ENCODE data around the gene FAF1.
"Not testable (repeated sequence)": the region's sequence is repeated elsewhere in the genome, so short reads cannot be mapped to it uniquely, and the experiment has no call there.

FAF1 gene

DNA sequence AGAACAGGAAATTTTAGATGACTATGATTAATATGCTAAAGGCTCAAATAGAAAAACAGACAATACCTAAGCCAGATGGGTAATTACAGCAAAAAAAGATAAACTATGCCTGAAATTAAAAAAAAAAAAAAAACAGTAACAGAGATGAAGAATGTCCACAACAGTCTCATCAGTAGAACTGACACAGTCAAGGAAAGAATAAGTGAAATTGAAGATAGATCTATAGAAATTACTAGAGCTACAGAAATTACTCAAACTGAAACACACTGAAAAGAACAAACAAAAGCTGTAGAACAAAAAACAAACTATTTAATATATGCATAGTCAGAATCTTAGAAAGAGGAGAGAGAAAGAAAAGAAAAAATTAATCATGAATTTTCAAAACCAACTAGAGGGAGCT, 112.8 kb downstream of the FAF1 start:
- DNase-seq (ENCODE audit: low spot score), result no peak

DNA sequence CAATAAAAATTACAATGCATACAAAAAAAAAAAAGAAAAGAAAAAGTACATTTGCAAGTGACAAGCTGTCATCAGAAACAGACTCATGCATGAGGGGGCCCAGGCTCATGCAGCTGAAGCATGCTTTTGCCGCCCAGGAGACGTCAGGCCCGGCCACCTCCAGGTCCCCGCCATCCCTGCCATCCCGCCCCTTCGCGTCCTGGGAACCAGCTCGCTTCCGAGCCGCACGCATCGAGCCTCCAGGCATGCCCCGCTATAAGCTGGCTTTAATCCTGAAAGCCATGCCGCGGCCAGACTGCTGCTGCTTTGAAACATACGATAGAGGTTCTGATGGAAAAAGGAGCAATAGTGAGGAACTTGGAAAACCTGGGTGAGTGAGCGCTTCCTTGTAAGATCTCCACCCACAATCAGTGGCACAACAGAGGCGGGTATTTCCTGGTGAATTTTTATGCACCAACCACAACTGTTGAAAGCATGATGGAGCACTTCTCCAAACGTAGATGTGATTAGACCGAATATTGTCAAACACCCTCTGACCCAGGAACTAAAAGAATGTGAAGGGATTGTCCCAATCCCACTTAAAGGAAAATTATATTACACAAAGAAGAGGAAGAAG, 113.7 kb downstream of the FAF1 start:
- DNase-seq (ENCODE audit: low spot score), result no peak

DNA sequence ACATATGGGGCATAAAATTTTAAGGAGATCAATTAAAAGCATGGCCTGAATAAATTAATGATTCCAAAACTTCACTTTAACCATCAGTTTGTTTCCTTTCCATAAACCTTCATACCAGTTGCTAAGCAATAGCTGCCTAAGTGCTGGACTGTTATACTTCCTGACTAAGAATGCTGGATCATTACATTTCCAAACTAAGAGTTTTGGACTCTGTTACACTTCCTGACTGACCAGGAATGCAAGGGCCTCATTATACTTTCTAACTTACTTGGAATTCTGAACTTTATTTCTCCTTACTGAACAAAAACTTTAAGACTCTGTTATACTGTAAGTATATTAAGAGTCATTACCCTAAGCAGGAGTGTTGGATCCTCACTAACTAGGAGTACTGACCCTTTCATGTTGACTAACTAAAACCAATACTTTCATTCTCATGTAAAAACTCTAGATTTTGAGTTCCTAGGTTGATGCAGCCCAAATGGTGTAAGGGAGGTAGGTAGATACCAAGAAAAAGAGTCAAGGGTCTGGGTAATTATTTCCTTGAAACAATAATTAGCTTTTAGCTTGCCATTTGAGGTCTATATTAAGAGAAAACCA, 118.2 kb downstream of the FAF1 start:
- DNase-seq (ENCODE audit: low spot score), result no peak

DNA sequence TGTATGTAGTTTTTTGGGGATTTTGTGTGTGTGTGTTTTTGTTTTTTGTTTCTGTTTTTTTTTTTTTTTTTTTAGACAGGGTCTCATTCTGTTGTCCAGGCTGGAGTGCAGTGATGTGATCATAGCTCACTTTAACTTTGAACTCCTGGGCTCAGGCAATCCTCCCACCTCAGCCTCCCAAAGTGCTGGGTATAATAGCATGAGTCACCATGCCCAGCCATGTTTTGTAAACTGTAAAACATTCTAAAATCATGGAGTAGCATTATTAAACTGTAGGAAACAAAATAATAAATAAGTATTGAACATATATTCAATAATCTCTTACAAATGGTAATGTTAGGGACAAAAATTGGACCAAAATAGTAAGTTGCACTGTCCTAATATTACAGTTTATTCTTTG, 124.0 kb downstream of the FAF1 start:
- DNase-seq (ENCODE audit: low spot score), result no peak

DNA sequence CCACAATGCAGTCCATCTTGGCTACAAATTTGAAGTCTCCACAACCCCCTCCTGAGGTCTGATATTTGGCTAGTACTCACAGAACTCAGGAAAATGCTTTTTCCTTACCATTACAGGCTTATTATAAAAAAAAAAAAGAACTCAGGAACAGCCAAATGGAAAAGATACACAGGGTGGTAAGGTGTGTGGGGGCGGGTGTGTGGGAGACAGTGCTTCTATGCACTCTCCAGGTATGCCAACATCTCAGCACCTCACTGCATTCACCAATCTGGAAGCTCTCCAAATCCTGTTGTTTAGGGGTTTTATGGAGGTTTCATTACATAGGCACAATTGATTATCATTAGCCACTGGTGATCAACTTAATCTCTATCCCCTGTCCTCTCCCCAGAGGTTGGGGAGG, 126.9 kb downstream of the FAF1 start:
- DNase-seq (ENCODE audit: low spot score), result no peak

DNA sequence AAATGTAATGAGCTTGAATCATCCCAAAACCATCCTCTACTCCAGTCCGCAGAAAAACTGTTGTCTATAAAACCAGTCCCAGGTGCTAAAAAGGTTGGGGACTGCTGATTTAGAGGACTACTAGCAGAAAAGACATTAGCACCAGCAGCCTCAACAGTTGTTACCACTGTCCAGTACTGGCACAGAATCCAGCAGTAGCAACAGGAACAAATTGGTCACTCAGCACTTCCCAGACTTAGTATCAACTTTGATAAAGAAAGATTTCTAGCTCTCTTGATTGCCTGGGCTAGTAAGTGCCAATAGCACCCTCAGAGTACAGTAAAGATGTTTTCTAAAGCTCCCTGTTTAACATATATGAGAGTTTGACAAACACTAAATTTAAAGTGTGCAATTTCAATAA, 127.9 kb downstream of the FAF1 start:
- no peak for DNase-seq (ENCODE audit: low spot score)

DNA sequence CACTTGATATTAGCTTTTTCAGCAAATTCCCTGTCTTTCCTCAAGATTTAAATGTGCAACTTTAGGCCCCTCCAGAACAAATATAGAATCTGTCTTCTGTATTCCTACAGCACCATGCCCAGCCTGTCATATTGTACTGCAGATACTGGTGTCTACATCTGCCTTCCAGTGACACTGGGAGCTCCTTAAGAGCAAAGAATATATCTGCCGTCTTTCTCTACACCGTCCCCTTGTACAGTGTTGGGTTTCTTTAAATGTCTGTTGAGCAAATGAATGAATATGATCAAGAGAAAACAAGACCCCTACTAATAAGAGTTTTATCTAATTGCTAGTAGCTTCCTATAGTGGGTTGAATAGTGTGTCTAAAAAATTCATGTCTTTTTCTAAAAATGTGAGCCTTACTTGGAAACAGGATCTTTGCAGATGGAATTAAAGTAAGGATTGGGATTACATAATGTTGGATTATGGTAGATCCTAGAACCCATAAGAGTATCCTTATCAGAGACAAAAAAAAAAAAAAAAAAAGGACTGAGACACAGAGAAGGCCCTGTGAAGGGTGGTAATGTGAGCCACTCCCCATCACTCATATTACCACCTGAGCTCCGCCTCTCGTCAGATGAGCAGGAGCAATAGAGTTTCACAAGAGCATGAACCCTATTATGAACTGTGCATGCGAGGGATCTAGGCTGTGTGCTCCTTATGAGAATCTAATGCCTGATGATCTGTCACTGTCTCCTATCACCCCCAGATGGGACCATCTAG, 128.6 kb downstream of the FAF1 start:
- DNase-seq (ENCODE audit: low spot score), result no peak

DNA sequence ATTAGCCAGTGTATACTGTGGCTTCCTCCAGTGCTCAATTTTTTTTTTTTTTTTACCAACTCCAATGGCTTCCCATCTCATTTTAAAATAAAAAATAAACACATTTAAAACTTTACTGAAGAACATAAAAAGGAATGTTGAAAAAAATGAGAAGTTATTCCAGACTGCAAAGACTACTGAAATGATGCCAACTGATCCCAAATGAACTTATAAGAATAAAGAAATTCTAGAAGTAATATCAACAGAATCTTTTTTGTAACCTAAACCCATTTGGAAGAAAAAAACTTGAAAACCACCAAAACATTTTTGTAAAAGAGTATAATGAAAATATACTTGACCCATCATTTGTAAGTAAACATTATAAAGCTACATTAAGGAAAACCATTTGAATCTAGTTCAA, 129.4 kb downstream of the FAF1 start:
- DNase-seq (ENCODE audit: low spot score), result no peak

DNA sequence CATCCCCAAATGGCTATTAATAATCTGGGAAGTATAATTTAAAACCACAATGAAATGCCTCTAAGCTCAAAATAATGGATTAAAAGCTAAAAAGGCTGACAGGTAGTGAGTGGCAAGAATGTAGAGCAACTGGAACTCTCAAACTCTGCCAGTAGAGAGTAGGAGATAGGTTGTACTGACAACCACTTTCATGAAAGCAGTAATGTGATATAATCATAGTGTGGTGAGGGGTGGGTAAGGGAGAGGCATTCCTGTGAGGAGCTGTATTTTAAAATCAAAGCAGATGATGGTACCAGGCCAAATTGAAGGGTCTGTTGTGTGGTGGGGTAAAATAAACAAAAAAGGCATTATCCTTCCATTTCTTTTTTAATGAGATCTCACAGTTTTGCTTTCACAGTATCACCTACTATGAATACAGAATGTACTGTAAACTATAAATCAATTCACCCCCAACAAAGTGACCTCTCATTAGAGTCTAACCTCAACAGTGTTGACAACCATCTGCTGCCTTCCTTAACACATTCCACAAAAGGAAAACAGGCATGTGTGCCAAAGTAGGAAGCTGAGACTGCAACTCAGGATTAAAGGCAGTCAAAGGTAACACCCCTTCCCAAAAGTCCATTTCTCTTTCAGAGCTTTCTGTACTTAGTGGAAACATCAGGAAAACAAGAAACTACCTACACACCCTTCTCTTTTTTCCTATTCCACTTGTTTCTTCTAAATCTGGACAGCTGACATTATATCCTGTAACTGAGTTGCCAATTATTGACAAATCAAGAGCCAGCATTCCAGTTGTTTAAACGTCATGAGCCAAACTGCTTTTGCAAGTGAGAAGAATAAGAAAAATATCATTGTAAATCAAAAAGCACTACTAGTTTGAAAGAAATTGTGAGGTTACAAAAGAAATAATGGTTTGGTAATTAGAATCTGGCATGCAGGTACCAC, 130.8 kb downstream of the FAF1 start:
- DNase-seq (ENCODE audit: low spot score), result no peak

DNA sequence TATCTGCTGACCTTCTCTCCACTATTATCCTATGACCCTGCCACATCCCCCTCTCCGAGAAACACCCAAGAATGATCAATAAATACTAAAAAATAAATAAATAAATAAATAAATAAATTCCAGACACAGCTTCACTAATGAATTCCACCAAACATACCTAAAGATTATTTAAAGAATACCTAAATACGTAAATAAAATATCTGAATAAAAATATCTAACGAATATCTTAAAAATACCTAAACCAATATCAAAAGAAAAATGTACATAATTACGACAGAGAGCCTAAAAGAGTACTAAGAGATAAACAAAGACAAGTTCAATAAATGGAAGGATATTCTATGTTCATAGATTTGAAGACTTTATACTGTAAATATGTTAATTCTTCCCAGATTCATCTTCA, 132.5 kb downstream of the FAF1 start:
- no peak for DNase-seq (ENCODE audit: low spot score)

DNA sequence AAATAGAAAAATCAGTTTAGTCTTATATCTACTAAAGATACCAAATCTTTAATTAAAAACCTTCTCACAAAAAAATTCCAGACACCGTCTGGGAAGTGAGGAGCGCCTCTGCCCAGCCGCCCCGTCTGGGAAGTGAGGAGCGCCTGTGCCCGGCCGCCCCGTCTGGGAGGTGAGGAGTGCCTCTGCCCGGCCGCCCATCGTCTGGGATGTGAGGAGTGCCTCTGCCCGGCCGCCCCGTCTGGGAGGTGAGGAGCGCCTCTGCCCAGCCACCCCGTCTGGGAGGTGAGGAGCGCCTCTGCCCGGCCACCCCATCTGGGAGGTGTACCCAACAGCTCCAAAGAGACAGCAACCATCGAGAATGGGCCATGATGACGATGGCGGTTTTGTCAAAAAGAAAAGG, 133.3 kb downstream of the FAF1 start:
- not testable (repeated sequence) for DNase-seq (ENCODE audit: low spot score)

DNA sequence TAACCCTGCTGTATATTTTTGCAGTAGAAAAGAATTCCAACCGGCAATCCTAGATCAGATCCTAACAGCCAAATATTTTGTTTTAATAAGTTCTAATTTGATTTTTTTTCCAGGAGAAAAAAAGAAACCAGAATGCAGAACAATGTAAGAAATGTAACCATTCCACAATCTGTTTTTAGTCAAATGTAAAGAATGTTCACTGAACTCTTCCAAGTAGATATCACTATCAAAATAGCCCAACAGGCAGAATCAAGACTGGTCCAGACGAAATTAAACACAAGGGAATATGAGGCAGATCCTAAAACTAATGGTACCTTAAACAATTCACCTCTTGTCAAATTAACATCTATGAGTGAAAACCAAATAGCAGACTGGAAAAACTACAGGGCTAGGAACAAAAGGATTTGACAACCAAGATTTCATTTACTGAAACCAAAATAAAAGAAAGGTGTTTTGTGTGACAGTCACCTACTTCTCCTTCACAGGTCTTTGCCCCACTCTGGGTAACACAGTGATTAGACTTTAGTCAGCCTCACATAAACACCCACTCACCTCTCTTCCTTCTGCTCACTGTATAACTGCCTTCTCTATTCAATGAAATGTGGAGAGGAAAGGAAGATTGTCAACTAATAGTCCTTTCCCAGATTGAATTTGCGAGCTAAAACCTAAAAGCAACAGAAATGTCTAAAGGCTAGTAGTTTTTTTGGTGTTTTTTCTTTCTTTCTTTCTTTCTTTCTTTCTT, 137.9 kb downstream of the FAF1 start:
- no peak for DNase-seq (ENCODE audit: low spot score)

DNA sequence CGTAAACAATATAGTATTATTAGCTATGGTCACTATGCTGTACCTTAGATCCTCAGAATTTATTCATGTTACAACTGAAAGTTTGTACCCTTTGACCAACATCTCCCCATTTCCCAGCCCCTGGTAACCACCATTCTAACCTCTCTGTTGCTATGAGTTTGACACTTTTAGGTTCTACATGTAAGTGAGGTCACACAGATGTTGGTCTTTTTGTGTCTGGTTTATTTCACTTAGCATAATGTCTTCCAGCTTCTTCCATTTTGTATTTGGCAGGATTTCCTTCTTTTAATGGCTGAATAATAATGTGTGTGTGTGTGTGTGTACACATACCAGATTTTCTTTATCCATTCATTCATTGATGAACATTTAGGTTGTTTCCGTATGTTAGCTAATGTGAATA, 139.5 kb downstream of the FAF1 start:
- no peak for DNase-seq (ENCODE audit: low spot score)

DNA sequence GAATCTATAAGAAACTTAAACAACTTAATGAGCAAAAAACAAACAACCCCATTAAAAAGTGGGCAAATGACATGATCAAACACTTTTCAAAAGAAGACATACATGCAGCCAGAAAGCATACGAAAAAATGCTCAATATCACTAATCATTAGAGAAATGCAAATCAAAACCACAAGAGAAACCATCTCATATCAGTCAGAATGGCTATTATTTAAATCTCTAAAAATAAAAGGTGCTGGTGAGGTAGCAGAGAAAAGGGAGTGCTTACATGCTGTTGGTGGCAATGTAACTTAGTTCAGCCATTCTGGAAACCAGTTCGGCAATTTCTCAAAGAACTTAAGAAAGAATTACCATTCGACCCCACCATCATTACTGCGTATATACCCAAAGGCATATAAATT, 147.7 kb downstream of the FAF1 start:
- no peak for DNase-seq (ENCODE audit: low spot score)

DNA sequence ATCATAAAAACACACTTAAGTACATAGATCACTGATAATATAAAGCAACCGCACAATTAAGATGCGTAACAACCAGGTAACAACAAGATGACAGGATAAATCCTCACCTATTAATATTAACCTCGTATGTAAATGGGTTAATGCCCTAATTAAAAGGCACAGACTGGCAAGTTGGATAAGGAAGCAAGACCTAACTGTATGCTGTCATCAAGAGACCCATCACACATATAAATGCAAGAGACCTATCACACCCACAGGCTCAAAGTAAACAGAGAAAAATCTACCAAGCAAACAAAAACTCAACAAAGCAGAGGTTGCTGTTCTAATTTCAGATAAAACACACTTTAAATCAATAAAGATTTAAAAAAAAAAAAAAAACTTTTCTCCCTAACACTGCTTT, 151.8 kb downstream of the FAF1 start:
- DNase-seq (ENCODE audit: low spot score), result no peak

DNA sequence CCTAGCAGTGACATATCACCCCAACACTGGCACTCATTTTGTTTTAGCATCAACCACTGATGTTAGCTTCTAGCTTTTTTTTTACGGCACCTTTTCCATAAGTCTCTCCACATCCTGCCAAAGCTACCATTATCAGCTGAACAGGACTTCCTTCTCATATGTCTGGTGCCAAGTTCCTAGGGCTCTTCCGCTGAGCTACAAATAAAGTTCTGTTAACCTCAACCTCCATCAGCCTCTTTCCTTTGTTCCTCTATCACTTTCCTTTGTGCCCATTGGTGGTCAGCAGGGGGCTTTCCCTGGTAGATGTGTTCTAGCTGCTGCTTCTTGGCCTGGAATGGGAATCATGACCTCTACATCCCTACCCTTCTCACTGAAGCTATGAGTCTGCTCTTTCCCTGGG, 163.8 kb downstream of the FAF1 start:
- no peak for DNase-seq (ENCODE audit: low spot score)

DNA sequence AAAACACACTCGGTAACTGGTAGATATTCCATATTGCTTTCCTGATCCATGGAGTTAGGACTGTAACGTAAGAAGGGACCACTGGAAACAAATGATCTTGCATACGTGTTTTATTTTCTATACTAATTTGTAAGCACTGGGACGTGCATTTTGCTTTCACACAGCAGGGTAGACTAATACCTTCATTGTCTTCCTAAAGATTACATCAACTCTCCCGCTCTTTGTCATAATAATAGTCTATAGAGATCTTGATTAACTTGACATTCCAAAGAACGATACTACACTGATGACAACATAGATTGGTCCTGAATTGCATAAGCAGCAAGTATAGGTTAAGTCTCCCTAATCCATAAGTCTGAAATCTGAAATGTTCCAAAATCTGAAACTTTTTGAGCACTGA, 166.5 kb downstream of the FAF1 start:
- DNase-seq (ENCODE audit: low spot score), result no peak

DNA sequence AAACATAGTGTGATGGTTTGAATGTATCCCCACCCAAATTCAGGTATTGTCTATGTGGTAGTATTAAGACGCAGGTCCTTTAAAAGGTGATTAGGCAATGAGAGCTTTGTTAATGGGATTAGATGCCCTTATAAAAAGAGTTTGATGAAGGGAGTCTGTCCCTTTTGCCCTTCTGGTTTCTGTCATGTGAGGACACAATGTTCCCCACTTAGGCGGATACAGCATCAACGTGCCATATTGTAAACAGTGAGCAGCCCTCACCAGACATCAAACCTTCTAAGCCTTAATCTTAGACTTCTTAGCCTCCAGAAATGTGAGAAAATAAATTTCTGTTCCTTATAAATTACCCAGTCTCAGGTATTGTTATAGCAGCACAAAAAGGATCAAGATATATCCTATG, 172.8 kb downstream of the FAF1 start:
- no peak for DNase-seq (ENCODE audit: low spot score)

DNA sequence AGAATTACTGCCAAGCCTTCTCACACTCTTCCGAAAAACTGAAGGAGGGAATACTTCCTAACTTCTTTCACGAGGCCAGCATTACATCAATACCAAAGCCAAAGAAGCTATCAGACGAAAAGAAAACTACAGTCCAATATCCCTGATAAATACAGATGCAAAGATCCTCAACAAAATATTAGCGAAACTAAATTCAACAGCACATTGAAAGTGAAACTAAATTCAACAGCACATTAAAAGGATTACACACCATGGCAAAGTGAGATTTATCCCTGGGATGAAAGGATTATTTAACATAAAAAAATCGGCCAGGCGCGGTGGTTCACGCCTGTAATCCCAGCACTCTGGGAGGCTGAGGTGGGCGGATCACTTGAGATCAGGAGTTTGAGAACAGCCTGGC, 176.8 kb downstream of the FAF1 start:
- DNase-seq (ENCODE audit: low spot score), result no peak

DNA sequence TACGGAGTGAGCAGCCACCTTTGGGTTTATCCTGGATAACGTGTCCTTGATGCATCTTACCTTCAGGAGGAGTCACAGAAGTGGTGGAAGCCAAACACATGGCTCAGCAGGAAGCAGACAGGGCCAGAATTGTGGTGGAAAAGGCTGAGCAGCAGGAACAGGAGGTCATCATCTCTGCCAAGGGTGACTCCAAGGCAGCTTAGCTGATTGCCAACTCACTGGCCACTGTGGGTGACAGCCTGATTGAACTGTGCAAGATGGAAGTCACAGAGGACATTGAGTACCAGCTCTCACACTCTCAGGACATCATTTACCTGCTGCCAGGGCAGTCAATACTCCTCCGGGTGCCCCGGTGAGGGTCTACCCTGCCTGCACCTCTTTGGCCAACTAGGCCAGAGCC, 179.3 kb downstream of the FAF1 start:
- no peak for DNase-seq (ENCODE audit: low spot score)

DNA sequence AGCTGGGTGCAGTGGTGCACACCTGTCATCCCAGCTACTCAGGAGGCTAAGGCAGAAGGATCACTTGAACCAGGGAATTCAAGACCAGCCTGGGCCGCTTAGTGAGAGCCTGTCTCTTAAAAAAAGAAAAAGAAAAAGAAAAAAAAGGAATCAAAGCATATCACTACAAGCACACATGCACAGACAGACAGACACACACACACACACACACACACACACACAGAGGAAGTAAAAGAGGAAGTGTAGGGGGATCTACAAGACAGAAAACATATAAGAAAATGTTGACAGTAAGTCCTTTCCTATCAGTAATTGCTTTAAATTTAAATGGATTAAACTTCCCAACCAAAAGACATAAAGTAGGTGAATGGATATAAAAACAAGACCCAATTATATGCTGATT, 180.3 kb downstream of the FAF1 start:
- no peak for DNase-seq (ENCODE audit: low spot score)

DNA sequence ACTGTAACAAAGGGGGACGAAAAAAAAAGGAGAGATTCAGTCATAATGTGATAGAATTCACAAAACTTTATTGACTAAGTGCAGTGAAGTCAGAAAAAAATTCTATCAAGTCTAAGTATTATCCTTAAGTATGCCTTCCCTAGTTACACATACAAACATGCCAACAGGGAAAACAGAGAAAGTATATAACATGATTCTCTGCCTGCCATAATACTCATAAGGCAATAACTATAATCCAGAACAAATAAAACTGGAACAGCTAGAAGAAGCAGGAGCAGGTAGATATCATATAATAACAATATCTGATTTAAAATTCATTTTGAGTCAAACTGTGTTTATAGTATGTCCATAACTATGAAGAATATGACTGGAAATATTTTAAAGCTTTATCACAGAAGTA, 184.3 kb downstream of the FAF1 start:
- no peak for DNase-seq (ENCODE audit: low spot score)
